ENCODE measurements around the gene HSD11B1L.
A peak's percentile ranks its signal among the peaks of the same experiment; 100 is the strongest.
"Not testable (repeated sequence)": the region's sequence is repeated elsewhere in the genome, so short reads cannot be mapped to it uniquely, and the experiment has no call there.

HSD11B1L gene

GRCh38 chr19:5703819-5704818 lies 23.3 kb downstream of the HSD11B1L start:
- DNase-seq: no peak

- DNase-seq: no peak
Observed at GRCh38 chr19:5705552-5705951, 24.7 kb downstream of the HSD11B1L start.

GRCh38 chr19:5706876-5707573 lies 26.2 kb downstream of the HSD11B1L start:
- DNase-seq: no peak

- no peak for DNase-seq
Observed at GRCh38 chr19:5707576-5708575, 27.0 kb downstream of the HSD11B1L start.

GRCh38 chr19:5711025-5711424 lies 30.2 kb downstream of the HSD11B1L start:
- DNase-seq: no peak

DNA sequence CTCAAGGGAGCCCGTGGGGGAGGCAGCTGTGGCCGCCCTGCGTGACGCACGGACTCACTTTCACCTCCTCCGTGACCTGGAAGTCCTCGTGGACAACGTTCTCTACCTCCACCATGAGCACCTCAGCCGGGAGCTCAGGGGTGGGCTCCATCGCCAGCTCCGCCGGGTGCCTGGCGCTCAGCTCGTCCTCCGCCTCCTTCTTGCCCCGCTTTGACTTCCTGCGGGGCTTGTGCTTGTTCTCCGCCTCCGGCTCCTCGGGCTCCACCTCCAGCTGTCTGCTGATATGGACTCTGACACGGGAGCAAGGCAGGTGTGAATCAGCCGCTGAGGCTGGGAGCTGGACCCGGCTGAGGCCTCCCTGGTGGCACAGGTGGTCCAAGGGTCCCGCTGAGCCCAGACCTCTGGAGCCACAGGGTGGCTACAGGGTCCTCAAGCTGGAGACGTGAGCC lies 30.9 kb downstream of the HSD11B1L start:
- DNase-seq: no peak

DNA sequence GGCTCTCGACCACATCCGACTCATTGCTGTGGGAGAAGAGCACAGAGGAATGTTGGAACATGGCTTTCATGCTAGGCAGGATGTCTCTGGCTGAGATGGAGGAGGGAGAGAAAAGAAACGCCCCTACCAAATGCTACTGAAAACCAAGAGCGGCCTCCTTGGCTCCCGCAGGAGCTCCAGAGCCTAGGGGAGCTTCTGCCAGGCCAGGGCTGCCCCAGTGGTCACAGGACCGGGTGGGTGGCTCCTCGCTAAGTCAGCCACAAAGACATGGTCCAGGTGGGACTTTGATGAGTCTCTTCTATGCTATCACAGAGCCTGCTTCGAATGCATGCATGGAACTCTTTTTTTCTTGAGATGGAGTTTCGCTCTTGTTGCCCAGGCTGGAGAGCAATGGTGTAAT lies 32.4 kb downstream of the HSD11B1L start:
- DNase-seq: no peak

GRCh38 chr19:5714816-5715215 lies 34.0 kb downstream of the HSD11B1L start:
- DNase-seq: no peak

GRCh38 chr19:5717215-5717935 lies 36.5 kb downstream of the HSD11B1L start:
- no peak for DNase-seq

- DNase-seq: no peak
Observed at GRCh38 chr19:5718037-5718578, 37.3 kb downstream of the HSD11B1L start.

DNA sequence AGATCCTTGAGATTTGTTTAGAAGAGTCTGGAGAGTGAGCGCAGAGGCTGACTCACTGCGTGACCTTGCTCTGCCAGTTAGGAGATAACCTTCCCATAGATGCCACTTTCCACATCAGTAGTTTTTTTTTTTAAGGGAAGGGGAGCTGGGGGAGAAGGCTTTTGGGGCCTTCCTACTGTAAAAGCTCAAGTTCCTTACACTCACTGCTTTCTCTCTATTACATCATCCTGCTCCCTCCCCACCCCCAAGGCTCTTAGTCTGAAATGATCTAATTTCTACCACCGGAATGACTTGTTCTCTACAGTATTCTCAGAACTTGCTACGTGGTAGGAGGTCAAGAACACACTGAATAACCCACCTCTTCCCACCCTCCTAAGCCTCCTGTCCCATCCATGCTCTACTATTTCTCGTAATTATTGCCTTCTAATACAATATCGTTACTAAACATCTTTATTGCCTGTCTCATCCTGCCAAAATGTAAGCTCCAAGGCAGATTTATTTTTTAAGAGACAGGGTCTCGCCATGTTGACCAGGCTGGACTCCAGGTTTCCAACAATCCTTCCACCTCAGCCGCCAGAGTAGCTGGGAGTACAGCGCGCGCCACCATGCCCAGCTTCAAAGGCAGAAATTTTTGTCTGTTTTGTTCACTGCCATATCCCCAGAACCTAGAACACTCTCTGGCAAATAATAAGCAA lies 37.9 kb downstream of the HSD11B1L start:
- no peak for DNase-seq

DNA sequence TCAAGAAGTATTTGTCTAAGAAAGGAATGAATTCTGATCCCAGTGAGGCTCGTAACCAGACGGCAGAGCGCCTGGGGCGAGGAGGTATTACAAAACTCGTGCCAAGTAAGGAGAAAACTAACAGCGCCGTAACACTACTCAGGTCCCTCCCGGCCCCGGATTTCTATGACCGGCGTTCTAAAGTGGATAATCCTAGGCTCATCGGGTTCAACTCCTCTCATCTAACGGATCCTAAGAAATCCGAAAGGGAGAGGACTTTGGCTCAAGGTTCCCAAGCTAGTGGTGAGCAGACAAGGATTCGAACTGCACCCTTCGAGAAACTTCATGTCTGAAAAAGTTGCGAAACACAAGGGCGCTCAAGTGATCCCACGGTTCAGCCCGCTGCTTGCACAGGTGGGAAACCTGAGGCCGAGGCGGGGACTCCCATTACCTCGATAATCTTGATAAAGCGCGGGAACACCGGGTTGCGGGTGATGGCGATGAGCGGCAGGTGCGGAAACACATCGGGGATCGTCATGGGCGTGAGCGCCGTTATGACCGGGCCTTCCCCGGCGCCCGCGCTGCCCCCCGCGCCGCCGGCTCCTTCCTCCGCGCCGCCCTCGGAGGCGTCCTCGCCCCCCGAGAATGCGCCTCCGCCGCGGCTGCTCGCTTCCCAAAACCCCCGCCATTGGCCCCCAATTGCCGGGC lies 38.6 kb downstream of the HSD11B1L start:
- no peak for DNase-seq

DNA sequence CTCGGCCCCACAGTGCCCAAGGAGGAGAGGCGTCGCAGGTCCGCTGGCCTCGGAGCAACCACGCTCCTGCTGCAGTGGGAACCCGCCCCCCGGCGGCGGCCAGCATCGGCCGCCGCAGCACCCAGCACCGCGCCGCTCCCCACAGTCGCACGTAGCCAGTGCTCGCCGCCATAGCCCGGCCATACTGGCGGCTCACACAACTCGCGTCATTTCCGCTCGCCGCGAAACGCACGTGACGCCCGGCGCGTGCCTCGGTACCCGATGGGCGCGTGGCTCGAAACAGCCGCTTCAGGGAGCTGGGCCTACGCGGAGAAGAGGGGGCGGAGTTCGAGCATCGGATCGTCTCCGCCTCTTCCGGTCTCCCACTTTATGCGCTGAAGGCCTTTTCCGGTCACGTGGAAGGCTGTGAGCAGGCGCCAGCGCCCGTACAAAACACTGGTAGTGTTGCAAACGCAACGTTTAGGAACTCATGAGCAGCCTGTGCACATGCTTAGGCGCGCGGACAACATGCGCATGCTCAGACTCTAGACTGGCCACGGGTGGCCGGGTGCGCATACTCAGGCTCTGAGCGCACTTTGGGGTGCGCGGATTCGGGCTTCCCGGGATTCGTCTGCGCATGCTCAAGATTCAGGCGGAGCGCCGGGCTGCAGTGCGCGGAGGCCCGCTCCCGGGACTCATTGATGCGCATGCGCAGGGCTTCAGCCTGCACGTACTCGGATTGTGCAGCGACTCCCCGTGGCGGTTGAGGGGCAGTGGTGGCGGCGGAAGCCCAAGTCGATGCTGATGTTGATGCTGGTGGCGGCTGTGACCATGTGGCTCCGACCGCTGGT lies 39.3 kb downstream of the HSD11B1L start, which contains the start of the genes CATSPERD and LONP1:
CATSPERD (plus strand) TSS at position 677 of the 830 bp plus-strand sequence; CDS start at position 778, 101 bp downstream.
LONP1 (minus strand) TSS at position 186 of the 830 bp plus-strand sequence; CDS start at position 172, 14 bp downstream.
- DNase-seq: peak; percentile 100

DNA sequence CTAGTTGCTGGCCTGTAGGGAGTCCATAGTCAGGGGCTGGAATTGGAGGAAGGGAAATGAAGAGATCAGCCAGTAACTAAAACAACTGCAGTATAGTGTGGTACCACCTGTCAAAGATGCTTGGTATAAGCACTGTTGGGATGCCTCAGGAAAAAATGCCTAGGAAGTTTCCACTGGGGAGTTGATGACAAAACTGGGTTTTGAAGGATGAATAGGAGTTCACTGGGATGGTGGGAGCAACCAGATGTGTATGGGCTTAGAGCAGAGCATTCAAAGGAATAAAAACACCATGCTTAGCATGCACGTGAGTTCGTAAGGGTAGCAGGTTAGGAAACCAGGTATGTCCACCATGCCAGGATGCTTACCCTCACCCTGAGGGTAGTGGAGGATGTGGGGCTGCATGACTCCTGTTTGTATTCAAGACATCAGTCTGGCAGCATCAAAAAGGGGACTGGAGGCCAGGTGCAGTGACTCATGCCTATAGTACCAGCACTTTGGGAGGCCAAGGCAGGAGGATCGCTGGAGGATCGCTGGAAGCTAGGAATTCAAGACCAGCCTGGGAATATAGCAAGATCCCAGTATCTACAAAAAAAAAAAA lies 46.7 kb downstream of the HSD11B1L start:
- no peak for DNase-seq

DNA sequence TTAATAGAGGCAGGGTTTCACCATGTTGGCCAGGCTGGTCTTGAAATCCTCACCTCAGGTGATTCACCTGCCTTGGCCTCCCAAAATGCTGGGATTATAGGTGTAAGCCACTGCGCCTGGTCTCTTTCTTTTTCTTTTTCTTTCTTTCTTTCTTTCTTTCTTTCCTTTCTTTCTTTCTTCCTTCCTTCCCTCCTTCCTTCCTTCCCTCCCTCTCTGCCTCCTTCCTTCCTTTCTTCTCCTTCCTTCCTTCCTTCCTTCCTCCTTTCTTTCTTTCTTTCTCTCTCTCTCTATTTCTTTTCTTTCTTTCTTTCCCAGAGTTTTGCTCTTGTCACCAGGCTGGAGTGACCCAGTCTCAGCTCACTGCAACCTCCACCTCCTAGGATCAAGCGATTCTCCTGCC lies 52.3 kb downstream of the HSD11B1L start:
- DNase-seq: not testable (repeated sequence)

Data from retina (tissue), 1 donor.